ENCODE data around the gene CENPH.
"Not testable (repeated sequence)": the region's sequence is repeated elsewhere in the genome, so short reads cannot be mapped to it uniquely, and the experiment has no call there.

CENPH gene

GRCh38 chr5:69238760-69239251, 49.4 kb downstream of the CENPH start:
- TF ChIP-seq CTCF (IDR thresholded peaks at IDR 0.05; ENCODE audit: low read depth, low read length) = no peak
- no peak overlapping the region for H3K4me3 ChIP-seq (ENCODE audit: low read depth, low read length)

GRCh38 chr5:69242215-69242927, 53.0 kb downstream of the CENPH start:
- H3K4me3 ChIP-seq (ENCODE audit: low read depth, low read length) = no peak overlapping the region
- no peak for TF ChIP-seq CTCF (IDR thresholded peaks at IDR 0.05; ENCODE audit: low read depth, low read length)

GRCh38 chr5:69245031-69245430, 55.6 kb downstream of the CENPH start:
- no peak overlapping the region for H3K4me3 ChIP-seq (ENCODE audit: low read depth, low read length)
- no peak for TF ChIP-seq CTCF (IDR thresholded peaks at IDR 0.05; ENCODE audit: low read depth, low read length)

GRCh38 chr5:69248019-69248418, 58.6 kb downstream of the CENPH start:
- no peak overlapping the region for H3K4me3 ChIP-seq (ENCODE audit: low read depth, low read length)
- no peak for TF ChIP-seq CTCF (IDR thresholded peaks at IDR 0.05; ENCODE audit: low read depth, low read length)

- no peak overlapping the region for H3K4me3 ChIP-seq (ENCODE audit: low read depth, low read length)
- no peak for TF ChIP-seq CTCF (IDR thresholded peaks at IDR 0.05; ENCODE audit: low read depth, low read length)
Observed at GRCh38 chr5:69250593-69250992, 61.2 kb downstream of the CENPH start.

GRCh38 chr5:69252437-69252836, 63.1 kb downstream of the CENPH start:
- no peak overlapping the region for H3K4me3 ChIP-seq (ENCODE audit: low read depth, low read length)
- TF ChIP-seq CTCF (IDR thresholded peaks at IDR 0.05; ENCODE audit: low read depth, low read length) = no peak

- H3K4me3 ChIP-seq (ENCODE audit: low read depth, low read length) = not testable (repeated sequence)
Observed at GRCh38 chr5:69255940-69256339, 66.6 kb downstream of the CENPH start.

GRCh38 chr5:69257577-69257976, 68.2 kb downstream of the CENPH start:
- TF ChIP-seq CTCF (IDR thresholded peaks at IDR 0.05; ENCODE audit: low read depth, low read length) = no peak
- no peak overlapping the region for H3K4me3 ChIP-seq (ENCODE audit: low read depth, low read length)
